Stimulated activated CD8-positive, alpha-beta memory T cell treated with anti-CD3 and anti-CD28 coated beads, Interleukin-12 subunit alpha, Interleukin-12 subunit beta, amount 100 ng/mL, for 1 hour (primary cell): ENCODE data around the gene KIF3B.
"Not testable (repeated sequence)": the region's sequence is repeated elsewhere in the genome, so short reads cannot be mapped to it uniquely, and the experiment has no call there.

ENCODE experiments used
- DNase-seq: peaks from one replicate; pipeline ENCODE4 v3.0.0-alpha.2; 2020; ENCODE audit warnings: low read depth

KIF3B gene

DNA sequence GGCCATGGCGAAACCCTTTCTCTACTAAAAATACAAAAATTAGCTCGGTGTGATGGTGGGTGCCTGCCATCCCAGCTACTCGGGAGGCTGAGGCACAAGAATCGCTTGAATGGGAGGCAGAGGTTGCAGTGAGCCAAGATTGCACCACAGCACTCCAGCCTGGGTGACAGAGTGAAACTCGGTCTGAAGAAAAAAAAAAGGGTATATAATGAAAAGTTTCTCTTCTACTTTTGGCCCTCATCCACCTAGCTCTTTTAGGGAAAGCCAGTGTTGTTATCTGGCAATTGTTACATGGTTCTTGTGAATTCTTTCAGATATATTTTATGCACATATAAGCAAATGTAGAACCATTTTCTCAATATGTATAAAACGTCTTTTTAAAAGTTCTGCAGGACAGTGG, 19.0 kb downstream of the KIF3B start:
- no peak for DNase-seq

GRCh38 chr20:32296819-32297420, 19.5 kb downstream of the KIF3B start:
- DNase-seq, result no peak

- no peak for DNase-seq
Measured at GRCh38 chr20:32297439-32297838, 20.0 kb downstream of the KIF3B start.

DNA sequence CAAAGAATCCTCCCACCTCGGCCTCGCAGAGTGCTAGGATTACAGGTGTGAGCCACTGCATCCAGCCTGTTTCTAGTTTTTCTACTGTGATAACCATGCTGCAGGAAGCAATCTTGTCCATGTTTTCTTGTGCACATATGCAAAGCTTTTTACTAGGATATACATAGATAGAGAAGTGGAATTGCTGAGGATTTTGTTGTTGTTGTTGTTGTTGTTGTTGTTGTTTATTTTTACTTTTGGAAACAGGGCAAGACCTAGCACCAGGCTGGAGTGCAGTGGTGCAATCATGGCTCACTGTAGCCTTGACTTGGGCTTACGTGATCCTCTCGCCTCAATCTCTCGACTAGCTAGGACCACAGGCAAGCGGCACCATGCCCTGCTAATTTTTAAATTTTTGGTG, 23.2 kb downstream of the KIF3B start:
- DNase-seq, result no peak

- no peak for DNase-seq
Measured at GRCh38 chr20:32301719-32302506, 24.5 kb downstream of the KIF3B start.

- DNase-seq, result no peak
Measured at GRCh38 chr20:32302507-32302872, 25.0 kb downstream of the KIF3B start.

- no peak for DNase-seq
Measured at GRCh38 chr20:32304131-32304746, 26.8 kb downstream of the KIF3B start.

DNA sequence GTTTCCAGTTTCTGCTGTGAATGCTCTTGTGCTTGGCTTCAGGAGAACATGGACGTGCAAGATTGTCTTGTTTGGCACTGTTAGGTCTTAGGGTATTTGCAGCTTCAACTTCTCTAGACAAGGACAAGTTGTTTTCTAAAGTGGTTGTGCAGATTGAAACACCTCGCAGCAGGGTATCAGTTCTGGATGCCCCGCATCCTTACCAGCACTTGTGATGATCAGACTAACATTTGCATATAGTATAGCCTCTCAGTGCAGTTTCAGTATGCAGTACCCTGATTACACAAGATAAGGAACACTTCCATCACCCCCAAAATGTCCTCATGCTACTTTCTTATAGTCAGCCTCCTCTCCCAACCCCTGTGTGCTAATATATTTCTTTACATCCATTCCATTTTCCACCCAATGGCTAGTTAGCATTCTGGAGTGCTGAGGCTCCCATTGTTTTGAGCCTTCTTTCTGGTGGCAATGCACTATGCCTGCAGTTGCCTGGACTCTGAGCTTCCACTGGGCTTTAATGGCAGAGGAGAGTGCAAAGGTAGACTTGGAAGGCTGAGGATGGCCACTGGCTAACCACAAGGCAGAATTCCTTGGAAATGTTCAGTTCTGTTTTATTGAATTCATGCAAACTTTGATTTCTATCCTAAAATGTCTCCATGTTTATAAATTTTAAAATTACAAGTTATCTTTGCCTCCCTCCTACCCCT, 35.4 kb downstream of the KIF3B start:
- no peak for DNase-seq

- DNase-seq, result no peak
Measured at GRCh38 chr20:32314768-32315167, 37.3 kb downstream of the KIF3B start.

- no peak for DNase-seq
Measured at GRCh38 chr20:32315399-32315798, 37.9 kb downstream of the KIF3B start.

DNA sequence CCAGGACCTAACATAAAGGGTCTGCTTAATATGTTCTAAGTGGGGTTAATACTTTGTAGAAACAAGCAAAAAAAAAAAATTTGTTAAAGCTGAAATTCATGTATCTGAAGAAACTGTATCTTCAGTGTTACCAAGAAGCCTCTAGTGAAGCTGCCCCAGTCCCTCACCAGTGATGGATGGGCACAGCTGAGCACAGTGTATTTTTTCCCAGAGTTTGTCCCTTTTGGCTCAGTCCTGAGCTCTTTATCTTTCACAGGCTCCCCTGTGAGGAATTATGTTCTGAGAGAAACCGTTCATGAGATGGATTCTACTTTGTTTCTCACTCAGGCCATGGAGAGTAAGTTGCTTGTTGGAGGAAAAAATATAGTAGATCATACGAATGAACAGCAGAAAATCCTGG, 38.4 kb downstream of the KIF3B start:
- DNase-seq, result no peak

- DNase-seq, result no peak
Measured at GRCh38 chr20:32316667-32317066, 39.2 kb downstream of the KIF3B start.

DNA sequence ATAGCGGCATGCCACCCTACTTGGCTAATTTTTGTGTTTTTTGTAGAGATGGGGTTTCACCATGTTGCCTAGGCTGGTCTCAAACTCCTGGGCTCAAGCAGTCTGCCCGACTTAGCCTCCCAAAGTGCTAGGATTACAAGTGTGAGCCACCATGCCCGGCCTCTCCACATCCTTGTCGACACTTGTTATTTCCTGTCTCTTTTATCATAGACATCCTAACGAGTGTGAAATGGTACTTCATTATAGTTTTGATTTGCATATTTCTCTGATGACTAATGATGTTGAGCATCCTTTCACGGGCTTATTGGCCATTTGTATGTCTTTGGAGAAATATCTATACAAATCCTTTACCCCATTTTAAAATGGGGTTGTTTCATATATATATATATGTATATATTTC, 41.6 kb downstream of the KIF3B start:
- no peak for DNase-seq

GRCh38 chr20:32320305-32320704, 42.9 kb downstream of the KIF3B start:
- DNase-seq, result no peak

DNA sequence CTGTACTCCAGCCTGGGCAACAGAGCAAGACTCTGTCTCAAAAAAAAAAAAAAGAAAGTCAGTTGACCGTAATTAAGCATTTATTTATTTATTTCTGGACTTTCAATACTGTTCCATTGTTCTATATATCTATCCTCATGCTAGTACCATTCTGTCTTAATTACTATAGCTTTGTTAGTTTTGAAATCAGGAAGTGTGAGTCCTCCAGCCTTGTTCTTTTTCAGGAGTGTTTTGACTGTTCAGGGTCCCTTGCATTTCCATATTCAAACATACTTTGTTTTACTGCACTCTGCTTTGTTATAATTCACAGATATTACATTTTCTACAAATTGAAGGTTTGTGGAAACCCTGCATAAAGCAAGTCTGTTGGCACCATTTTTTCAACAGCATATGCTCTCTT, 43.9 kb downstream of the KIF3B start:
- DNase-seq, result no peak

DNA sequence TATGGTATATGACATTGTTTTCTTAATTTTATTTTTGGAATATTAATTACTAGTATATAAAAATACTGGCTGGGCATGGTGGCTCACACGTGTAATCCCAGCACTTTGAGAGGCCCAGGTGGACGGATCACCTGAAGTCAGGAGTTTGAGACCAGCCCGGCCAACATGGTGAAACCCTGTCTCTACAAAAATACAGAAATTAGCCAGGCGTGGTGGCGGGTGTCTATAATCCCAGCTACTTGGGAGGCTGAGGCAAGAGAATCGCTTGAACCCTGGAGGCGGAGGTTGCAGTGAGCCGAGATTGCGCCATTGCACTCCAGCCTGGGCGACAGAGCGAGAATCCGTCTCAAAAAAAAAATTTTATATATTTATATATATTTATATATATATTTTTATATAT, 44.8 kb downstream of the KIF3B start:
- not testable (repeated sequence) for DNase-seq

DNA sequence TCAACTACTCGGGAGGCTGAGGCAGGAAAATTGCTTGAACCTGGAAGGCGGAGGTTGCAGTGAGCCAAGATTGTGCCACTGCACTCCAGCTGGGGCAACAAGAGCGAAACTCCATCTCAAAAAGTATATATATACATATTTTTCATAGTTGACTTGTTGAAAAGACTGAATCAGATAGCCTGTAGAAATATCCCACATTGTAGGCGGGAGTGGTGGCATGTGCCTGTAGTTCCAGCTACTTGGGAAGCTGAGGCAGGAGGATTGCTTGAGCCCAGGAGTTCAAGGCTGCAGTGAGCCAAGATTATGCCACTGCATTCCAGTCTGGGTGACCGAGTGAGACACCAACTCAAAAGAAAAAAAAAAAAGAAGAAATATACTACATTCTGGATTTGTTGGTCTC, 46.3 kb downstream of the KIF3B start:
- DNase-seq, result not testable (repeated sequence)

DNA sequence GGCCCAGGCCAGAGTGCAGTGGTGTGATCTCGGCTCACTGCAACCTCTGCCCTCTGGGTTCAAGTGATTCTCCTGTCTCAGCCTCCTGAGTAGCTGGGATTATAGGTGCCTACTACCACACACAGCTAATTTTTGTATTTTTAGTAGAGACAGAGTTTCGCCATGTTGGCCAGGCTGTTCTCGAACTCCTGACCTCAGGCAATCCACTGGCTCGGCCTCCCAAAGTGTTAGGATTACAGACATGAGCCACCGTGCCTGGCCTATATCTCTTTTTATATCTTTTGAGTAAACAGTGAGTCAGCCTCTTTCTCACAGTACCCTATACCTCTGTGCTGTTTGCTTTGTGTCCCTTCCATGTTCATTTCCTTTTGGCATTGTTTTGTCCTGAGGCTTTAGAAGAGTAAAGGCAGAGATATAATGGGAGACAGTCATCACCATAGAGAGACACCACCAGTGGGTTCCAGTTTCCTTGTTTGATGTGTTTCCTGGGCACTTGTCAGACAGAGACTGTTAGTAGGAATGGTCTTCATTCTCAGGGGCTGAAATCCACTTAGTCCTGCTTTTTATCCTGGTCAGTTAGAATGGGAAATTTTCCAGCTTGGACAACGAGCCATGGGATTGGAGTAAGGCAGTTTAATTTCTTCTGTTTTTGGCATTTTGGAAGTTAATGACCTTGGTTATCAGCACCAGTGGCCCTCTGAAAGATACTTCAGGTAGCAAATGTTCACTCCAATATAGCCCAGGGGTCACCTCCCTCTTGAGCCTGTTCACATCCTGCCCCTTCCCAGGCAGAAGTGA, 48.5 kb downstream of the KIF3B start:
- DNase-seq, result no peak

- DNase-seq, result no peak
Measured at GRCh38 chr20:32326504-32326845, 49.0 kb downstream of the KIF3B start.

DNA sequence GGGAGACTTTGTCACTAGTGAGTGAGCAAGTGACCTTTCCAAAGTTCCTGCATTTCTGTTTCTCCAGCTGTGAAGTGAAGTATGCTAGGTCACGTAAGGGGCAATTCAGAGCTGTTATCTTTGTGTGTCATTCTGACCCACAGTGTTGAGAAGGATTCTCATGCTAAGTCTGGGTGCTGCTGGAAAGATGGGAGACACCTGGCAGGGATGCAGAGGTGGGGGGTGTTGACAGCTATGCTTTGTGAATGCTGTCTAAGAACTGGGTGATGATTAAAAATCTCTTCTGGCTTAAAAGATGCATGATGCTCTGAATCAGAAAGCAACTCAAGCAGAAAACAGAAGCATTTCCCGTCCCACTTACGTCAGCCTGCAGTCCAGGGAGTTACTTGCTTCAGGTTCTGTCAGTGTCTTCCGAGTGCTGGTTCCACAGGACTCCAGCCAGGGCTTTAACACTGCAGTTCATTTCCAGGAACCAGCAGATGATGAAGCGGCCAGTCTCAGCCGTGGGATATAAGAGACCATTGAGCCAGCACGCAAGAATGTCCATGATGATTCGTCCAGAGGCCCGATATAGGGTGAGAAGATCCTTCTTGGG, 49.7 kb downstream of the KIF3B start:
- no peak for DNase-seq

DNA sequence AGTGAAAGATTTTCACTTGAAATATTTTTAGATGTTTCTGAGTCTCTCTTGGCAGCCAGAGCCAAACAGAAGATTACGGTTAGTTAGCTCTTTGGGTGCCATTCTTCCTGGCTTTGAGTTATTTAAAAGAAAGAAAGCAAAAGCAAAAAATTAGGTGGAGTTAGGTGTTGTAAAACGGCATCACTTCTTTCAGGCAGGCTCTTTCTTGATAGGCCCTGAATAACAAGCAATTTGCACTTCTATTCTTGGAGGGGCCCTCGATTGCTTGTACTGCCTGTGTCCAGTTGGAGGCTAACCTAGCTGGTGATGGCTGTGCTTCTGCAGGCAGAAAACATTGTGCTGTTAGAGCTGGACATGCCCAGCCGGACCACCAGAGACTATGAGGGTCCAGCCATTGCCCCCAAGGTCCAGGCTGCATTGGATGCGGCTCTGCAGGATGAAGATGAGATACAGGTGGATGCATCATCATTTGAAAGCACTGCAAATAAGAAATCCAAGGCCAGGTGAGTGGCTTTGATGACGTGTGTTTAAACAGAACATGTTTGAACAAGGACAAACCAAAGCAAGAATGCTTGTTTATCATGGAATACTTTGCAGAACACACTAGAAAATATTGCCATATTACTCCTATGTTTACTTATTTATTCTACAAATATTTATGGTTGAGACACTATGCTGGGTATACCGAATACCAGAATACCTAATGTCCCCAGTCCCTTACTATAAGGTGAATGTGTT, 52.5 kb downstream of the KIF3B start:
- no peak for DNase-seq
